Activated CD4-positive, CD25-positive, alpha-beta regulatory T cell (primary cell): ENCODE data around the gene RGS7.
"Not testable (repeated sequence)": the region's sequence is repeated elsewhere in the genome, so short reads cannot be mapped to it uniquely, and the experiment has no call there.

Experiments
- DNase-seq, 4 experiments: peaks; one replicate each; lab custom pipeline; 2025; lab: John Stamatoyannopoulos, UW

RGS7 gene

DNA sequence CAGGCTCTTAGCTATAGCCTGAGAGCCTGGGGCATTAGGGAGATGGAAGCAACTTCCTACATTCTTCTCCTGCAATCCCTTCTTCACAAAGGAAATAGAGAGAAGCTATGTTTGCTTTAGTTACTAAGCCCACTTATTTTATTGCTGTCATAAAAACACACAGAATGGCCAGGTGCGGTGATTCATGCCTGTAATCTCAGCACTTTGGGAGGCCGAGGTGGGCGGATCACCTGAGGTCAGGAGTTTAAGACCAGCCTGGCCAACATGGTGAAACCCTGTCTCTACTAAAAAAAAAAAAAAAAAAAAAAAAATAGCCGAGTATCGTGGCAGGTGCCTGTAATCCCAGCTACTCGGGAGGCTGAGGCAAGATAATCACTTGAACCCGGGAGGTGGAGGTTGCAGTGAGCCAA lies 573.3 kb downstream of the RGS7 start:
- not testable (repeated sequence) for DNase-seq

DNA sequence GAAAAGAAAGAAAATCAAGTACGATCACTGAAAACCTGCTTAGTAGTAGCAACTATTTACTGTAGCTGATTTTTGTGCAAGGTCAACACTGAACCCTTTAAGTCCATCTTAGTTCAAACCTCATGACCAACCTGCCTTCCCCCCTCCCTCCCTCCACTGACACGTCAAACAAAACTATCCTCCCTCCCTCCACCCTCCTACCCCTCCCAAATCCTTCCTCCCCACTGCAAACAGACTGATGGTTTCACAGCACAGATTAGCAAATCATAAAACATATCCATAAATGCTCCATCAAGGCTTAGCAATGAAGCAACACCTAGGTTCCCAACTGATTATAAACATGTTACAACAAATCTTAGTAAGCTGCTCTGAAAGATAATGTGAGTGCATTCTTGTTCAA lies 580.8 kb downstream of the RGS7 start:
- no peak for DNase-seq

DNA sequence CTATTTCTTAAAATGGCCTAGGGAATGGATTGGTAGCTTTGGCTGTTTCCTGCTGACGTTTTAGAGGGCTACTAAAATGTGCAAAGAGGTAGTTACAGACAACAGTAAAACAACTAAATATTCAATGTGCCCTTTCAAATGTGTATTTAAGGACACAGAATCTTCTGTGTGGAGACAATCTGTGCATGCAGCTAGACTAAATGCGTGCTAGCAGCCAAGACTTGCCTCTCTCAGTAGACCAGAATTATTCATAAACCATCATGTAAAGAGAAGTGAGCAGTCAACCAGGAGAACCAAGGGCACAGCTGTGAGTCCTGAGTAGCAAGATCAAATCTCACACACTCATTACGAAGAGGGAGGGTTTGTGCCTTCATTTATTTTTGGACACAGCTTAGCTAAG lies 584.9 kb downstream of the RGS7 start:
- DNase-seq: no peak

DNA sequence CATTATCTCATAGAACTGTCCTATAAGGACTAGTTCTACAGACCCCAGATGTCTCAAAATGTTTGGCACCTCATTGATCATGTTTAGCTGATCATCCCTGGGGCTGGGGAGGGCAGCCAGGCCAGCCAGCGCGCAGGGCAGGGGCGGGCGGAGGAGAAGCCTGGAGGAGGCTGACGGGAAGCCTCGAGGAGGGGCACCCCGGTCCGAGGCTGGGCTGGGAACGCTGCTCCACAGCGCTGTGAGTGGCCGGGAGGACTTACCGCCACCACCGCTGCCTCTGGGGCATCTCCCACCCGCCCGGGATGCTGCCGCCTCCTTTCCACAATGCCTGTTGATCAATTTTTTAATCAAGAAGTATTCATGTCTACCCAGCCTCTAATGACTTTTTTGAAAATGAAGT lies 585.6 kb downstream of the RGS7 start:
- no peak for DNase-seq

DNA sequence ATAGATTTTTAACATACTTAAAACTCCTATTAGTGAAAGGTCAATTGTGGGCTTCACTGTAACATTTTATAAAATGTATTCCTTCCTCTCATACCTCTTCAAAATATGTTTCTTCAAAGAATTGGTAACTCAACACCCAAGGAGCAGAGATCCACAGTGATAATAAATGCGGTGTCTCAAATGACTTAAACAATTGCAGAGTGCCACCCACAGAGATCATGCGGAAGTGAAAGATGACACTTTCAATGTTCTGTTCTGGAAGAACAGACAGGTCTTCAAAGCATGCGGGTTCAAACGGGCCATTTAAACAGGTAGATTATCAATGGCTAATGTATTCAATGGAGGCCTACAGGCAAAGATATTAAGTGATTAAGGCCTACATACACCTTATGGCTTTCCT lies 588.0 kb downstream of the RGS7 start:
- DNase-seq: no peak

DNA sequence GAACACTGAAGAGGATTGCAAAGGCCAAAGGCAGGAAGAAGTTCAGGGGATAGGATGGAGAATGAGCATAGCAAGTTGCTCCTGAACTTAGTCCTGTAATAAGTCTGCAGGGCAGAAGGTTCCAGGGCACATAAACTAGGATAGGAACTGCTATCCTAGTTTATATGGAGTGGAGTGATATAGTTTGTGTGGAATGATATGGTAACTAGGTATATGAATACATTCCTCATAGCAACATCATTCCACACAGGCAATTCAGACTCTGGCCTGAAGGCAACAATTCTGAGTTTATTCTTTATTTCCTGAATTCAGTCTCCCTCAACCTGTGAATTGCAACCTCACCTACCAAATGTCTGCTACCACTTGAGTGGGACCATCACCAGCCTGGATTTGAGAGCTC lies 590.2 kb downstream of the RGS7 start:
- DNase-seq: no peak

DNA sequence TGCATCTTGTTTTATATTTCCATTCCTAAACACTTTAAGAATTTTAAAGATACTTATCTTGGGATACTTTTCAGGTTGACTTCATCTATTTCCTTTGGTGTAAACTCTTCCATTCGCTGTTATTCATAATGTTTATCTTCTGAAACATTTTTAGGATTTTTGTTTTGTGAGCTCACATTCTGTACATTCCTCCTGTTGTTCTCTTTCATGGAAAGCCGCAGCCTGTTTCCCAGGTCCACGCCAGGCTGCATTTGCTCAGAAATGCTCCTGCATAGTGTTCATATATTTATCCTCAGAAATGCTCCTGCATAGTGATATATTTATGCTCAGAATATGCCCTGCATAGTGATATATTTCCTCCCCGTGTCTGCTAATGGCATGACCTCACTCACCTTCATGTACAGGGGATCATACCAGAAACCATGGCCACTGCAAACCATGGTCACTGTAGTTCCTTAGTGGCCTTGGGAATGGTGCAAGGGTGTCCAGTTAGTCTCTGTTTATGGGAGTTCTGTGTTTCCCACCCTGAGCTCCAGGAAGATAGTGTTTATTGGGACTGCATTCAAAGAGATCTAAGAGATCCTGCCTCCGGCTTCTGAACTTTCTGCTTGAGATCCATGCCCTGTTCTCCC lies 591.2 kb downstream of the RGS7 start:
- DNase-seq: no peak

DNA sequence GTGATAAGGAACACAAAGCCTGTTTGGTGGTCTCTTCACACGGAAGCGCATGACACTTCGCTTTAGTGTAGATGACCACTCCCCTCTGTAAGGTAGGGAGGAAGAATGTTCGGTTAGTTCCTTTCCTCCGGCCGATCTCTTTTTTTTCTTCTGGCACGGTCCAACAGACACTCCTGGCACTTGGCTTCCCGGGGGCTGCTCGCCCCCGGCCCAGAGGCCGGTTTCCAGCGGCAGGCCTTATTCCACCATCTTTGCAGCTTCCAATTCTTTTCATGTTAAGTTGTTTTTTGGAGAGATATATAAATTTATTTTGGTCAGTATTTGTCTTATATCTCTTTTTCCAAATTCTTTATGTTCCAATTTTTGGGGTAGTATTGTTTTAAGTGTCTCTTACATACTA lies 593.2 kb downstream of the RGS7 start:
- no peak for DNase-seq

DNA sequence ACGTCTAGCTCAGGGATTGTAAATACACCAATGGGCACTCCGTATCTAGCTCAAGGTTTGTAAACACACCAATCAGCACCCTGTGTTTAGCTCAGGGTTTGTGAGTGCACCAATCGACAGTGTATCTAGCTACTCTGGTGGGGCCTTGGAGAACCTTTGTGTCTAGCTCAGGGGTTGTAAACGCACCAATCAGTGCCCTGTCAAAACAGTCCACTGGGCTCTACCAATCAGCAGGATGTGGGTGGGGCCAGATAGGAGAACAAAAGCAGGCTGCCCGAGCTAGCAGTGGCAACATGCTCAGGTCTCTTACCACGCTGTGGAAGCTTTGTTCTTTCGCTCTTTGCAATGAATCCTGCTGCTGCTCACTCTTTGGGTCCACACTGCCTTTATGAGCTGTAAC lies 593.9 kb downstream of the RGS7 start:
- DNase-seq: not testable (repeated sequence)

DNA sequence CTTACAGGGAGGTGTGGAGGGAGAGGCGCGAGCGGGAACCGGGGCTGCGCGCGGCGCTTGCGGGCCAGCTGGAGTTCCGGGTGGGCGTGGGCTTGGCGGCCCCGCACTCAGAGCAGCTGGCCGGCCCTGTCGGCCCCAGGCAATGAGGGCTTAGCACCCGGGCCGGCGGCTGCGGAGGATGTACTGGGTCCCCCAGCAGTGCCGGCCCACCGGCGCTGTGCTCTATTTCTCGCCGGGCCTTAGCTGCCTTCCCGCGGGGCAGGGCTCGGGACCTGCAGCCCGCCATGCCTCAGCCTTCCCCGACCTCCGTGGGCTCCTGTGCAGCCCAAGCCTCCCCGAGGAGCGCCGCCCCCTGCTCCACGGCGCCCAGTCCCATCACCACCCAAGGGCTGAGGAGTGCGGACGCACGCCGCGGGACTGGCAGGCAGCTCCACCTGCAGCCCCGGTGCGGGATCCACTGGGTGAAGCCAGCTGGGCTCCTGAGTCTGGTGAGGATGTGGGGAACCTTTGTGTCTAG lies 594.5 kb downstream of the RGS7 start:
- not testable (repeated sequence) for DNase-seq

DNA sequence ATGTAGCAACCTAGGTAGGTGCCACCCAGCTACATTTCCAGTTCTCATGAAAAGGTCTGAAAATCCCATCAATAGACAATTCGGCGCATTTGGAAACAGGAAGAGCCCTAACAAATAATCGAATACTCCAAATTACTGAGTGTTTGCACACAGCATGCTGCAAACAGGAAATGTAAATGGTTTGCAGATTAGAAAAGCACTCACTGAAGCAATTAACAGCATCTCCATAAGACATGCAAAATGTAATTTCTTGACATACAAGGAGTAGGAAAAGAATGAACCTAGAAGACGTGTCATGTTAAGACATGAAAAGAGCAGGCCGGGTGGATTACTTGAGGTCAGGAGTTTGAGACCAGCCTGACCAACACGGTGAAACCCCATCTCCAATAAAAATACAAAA lies 598.2 kb downstream of the RGS7 start:
- DNase-seq: not testable (repeated sequence)

DNA sequence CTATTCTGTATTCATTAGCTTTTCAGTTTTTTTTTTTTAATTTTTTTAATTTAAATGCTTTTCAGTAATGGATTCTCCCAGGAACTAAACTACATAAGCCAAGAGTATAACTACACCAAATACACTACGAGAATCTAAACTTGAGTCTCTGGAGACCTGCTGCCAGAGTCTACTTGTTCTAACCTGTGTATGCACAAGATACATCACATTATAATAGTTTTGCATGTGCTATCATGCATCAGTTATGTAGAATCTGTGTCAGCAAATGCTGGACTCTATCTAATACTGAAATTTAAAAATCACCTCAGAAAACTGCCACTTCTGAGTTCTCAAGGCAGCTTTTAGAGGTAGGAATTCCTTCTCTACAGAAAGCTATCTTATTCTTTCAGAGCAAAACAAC lies 598.7 kb downstream of the RGS7 start:
- no peak for DNase-seq

DNA sequence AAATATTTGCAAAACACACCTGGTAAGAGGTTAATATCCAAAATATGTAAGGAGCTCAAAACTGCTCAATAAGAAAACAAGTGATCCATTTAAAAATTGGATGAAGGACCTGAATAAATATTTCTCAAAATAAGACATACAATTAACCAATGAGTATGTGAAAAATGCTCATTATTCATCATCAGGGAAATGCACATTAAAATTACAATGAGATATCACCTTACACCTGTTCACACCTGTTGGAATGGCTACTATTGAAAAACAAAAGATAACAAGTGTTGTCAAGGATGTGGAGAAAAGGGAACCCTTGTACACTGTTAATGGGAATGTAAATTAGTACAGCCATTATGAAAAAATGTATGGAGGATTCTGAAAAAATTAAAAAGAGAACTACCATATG lies 609.1 kb downstream of the RGS7 start:
- DNase-seq: no peak

DNA sequence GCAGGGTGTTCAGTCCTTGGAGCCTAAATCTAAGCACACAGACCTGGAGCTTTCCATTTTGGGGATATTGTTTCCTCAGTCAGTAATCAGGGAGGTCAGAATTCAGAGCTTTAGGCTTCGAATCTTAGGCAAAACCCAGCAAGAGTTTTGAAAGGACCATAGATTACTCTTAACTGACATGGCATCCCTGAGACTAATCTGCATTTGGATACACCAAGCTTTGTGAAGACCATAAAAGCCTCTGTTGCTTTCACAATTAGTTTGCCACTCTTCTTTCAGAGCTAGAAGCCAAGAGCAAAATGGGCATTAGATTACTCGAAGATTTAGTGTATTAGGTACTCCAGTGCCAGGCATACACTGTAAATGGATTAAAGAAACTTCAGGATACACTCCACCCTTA lies 613.3 kb downstream of the RGS7 start:
- no peak for DNase-seq

DNA sequence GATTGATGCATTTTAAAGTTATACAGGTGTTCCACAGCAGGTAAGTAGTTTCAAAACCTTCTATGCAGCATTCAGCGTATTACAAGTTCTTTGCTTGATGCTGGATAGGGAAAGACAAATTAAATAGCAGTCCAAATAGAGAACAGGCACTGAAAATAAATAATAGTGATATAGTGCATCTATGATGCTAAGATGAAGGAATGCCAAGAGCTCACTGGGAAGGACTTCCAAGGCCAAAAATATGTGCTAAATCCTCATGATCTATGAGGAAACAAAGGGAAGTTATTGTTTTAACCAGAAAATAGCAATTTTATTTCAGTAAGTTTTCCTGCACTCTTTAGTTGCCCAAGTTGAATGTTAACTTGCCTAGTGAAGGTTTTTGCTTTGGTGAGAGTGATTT lies 617.3 kb downstream of the RGS7 start:
- no peak for DNase-seq

DNA sequence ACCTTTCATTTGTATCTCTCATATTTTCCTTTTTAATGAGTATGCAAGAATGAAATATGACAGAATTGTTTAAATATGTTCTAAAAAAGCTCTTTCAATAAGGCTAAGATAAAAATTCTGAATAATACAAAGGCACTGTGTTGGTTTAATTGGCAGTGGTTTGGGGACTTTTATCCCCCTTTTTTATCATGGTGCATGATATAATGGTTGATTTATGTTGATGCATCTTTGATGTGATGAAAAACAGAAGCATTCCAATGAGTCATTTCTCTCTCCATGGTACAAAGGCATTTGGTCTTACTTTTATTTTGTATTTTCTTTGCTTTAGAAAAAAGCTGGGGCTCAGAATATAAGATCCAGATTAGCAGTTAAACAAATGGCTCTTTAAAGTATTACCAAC lies 617.9 kb downstream of the RGS7 start:
- no peak for DNase-seq

DNA sequence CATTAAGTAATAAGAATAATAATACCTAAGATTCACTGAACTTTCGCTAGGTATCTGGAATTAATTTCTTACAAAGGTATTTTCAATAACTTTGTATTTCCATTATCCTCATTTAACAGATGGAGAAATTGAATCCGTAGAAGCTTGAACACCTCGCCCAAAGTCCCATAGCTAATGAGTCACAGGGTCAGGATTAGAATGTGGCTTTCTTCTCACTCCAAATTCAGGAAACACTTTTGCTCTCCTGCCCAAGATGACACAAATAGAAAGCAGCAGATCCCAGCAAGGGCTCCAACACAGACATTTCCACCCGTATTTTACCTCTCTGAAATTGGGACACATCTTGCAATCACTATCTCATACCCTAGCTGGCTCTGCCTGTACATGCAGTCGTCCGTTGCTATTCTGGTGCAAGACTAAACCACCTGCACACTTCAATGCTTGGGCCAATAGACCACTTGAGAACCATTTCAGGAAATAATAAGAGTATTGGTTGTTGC lies 619.2 kb downstream of the RGS7 start:
- no peak for DNase-seq

DNA sequence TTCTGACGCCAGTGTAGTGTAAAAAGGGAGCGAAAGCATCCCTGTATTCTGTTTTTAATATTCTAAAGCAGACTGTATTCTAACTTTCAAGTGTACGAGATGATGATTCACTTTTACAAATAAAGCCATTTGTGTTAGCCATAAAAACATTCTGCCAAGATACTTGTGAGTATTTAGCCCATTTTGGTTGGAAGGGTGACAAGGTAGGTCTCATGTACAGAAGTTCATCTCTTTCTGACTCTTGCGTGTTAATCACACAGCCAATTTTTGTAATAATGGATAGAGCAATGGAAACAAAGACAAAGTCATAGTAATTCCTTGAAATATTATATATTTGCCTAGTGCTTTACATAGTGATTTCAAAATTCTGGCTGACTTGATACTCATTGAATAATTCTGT lies 619.7 kb downstream of the RGS7 start:
- no peak for DNase-seq

DNA sequence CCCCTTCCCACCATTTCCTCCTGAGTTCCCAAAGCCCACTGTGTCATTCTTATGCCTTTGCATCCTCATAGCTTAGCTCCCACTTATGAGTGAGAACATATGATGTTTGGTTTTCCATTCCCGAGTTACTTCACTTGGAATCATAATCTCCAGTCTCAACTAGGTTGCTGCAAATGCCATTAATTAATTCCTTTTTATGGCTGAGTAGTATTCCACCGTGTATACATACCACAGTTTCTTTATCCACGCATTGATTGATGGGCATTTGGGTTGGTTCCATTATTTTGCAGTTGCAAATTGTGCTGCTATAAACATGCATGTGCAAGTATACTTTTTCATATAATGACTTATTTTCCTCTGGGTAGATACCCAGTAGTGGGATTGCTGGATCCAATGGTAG lies 622.3 kb downstream of the RGS7 start:
- not testable (repeated sequence) for DNase-seq

DNA sequence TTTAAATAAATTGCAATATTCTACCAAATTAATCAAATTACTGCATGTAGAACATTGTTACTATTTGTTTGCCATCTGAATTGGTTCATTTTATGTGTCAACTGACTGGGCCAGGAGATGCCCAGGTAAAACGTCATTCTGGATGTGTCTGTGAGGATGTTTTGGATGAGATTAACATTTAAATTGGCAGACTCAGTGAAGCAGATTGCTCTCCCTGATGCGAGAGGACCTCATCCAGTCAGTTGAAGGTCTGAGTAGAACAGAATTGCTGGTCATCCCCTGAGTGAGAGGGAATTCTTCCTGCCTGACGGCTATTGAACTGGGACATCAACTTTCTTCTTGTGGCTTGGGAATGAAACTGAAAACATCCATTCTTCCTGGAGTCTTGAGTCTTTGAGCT lies 623.0 kb downstream of the RGS7 start:
- no peak for DNase-seq

DNA sequence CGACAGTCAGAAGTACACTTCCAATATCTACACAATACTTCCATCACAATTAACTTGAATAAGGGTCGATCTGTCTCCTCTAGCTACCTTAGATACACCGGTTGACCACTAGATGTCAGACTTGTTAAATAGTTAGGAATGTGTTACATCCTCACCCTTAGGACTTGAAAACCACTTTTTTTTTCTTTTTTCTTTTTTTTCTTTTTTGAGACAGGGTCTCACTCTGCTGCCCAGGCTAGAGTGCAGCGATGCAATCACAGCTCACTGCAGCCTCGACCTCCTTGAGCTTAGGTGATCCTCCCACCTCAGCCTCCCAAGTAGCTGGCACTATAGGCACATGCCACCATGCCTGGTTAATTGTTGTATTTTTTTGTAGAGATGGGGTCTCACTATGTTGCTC lies 624.6 kb downstream of the RGS7 start:
- no peak for DNase-seq
